ENCODE measurements around the gene SLC38A9.

SLC38A9 gene

DNA sequence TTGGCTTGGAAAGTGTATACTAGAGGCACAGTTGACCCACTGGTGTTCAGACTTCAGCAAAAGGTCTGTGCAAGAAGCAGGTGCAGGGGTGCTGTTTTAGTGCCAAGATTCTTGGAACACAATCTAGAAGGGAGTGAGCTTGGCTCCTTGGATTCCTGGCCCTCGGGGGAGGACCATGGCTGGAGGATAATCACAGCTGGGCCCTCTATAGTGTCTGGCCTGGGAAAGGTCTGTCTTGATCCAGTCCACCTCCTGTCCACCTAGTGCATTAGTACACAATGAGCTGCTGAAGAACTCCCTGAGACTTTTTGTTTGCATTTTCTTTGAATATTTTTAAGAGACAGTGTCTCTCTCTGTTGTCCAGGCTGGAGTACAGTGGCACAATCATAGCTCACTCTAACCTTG lies 126.9 kb downstream of the SLC38A9 start:
- TF ChIP-seq, protein P1, sequence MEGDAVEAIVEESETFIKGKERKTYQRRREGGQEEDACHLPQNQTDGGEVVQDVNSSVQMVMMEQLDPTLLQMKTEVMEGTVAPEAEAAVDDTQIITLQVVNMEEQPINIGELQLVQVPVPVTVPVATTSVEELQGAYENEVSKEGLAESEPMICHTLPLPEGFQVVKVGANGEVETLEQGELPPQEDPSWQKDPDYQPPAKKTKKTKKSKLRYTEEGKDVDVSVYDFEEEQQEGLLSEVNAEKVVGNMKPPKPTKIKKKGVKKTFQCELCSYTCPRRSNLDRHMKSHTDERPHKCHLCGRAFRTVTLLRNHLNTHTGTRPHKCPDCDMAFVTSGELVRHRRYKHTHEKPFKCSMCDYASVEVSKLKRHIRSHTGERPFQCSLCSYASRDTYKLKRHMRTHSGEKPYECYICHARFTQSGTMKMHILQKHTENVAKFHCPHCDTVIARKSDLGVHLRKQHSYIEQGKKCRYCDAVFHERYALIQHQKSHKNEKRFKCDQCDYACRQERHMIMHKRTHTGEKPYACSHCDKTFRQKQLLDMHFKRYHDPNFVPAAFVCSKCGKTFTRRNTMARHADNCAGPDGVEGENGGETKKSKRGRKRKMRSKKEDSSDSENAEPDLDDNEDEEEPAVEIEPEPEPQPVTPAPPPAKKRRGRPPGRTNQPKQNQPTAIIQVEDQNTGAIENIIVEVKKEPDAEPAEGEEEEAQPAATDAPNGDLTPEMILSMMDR (IDR thresholded peaks at IDR 0.05; ENCODE audit: insufficient read depth, missing control alignments), result no peak
- DNase-seq (ENCODE audit: insufficient read length, low spot score) (no peak), FAIRE-seq (no peak)

DNA sequence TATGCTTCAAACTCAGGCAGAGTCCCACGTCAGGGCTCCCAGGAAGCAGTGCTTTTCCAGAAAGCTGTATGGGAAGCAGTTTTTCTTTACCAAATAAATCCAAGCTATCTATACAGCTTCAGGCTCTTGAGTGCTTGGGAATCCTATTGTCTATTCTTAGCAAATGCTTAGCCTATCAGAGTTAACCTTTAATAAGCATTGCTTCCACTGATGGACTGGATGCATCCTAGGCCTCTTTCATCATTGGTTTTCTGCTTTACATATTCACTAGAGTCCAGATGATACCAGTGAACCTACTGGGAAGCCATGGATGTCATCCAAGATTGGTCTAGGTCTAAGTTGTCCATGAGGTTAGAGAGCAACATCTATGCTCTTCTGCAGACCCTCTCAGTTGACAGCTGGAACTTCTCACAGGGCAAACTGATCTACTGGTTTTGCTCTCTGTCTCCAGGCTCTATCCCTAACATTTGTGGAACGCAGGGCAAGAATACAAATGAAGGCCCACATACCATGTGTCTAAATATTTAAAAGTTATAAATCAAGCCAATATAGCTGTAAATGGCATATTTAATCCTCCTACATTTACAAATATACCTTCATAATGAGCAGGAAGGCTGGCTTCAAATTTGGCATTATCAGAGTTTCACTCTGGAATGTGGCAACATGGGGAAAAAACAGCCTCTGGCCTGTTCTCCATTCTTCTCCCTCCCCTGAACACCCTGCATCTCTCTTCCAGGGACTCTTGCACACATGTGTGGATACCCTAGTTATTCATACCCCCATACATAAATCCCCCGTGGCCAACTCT lies 127.5 kb downstream of the SLC38A9 start:
- FAIRE-seq (no peak), DNase-seq (ENCODE audit: insufficient read length, low spot score) (no peak)
- TF ChIP-seq, protein P1 (IDR thresholded peaks at IDR 0.05; ENCODE audit: insufficient read depth, missing control alignments), result no peak

DNA sequence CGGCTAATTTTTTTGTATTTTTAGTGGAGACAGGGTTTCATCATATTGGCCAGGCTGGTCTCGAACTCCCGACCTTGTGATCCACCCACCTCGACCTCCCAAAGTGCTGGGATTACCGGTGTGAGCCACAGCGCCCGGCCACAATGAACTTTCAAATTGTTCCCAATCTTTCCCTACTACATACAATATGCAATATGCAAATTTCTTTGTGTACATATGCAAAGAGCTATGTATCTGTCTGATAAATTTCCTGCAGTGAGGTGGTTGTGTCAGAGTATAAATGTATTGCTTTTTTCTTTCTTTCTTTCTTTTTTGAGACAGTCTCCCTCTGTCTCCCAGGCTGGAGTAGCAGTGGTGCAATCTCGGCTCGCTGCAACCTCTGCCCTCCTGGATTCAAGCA lies 128.5 kb downstream of the SLC38A9 start:
- TF ChIP-seq, protein P1 (IDR thresholded peaks at IDR 0.05; ENCODE audit: insufficient read depth, missing control alignments), result no peak
- DNase-seq (ENCODE audit: insufficient read length, low spot score) (no peak), FAIRE-seq (no peak)

DNA sequence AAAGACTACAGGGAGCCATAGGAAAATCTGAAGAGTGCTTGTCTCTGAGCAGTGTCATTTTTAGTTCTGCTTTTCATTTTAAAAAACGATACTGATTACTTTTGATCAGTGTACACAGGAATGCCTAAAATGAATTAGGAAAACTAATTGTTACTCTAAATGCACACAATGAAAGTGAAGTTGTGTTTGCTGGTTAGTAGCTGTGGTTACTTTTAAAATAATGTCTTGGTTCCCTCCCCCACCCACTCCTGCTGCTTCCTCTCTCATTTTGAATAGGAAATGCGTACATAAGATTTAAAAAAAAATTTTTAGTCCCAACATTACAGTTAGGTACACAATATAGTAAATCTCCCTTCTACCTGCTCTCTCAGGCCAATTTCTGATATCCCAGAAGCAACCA lies 129.9 kb downstream of the SLC38A9 start:
- TF ChIP-seq, protein P1 (IDR thresholded peaks at IDR 0.05; ENCODE audit: insufficient read depth, missing control alignments), result no peak
- no peak for FAIRE-seq

DNA sequence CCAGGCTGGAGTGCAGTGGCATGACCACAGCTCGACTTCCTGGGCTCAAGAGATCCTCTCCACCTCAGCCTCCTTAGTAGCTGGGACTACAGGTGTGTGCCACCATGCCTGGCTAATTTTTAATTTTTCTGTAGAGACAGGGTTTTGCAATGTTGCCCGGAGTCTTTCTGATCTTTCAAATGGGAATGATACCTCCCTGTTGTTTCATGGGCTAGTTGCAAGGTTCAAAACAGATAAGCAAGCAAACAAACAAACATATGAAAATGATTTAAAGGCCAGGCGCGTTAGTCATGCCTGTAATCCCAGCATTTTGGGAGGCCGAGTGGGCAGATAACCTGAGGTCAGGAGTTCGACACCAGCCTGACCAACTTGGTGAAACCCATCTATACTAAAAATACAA lies 132.1 kb downstream of the SLC38A9 start:
- FAIRE-seq (no peak), DNase-seq (ENCODE audit: insufficient read length, low spot score) (no peak)
- TF ChIP-seq, protein P1 (IDR thresholded peaks at IDR 0.05; ENCODE audit: insufficient read depth, missing control alignments), result no peak

More for the DNA sequence above, 129.9 kb downstream of the SLC38A9 start:
- DNase-seq (ENCODE audit: insufficient read length, low spot score), result no peak

DNA sequence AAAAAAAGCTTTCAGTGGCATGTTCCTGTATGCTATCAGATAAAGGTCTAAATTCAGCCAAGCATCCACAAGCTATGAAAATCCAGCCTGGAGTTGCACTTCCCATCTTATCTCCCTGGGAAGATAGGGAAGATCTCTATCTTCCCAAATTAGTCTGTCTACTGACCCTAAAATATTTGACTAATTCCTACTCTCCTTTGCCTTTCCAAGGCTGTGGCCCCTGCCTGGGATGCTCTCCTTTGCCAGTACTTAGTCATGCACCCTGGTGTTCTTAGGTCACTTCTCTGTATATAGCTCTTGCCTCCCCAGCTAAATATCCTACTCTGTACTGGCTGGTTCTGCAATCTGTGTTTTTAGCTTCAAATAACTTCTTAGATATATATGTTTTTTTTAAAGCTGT lies 133.4 kb downstream of the SLC38A9 start:
- no peak for FAIRE-seq
- TF ChIP-seq, protein P1 (IDR thresholded peaks at IDR 0.05; ENCODE audit: insufficient read depth, missing control alignments), result no peak
- no peak for DNase-seq (ENCODE audit: insufficient read length, low spot score)

DNA sequence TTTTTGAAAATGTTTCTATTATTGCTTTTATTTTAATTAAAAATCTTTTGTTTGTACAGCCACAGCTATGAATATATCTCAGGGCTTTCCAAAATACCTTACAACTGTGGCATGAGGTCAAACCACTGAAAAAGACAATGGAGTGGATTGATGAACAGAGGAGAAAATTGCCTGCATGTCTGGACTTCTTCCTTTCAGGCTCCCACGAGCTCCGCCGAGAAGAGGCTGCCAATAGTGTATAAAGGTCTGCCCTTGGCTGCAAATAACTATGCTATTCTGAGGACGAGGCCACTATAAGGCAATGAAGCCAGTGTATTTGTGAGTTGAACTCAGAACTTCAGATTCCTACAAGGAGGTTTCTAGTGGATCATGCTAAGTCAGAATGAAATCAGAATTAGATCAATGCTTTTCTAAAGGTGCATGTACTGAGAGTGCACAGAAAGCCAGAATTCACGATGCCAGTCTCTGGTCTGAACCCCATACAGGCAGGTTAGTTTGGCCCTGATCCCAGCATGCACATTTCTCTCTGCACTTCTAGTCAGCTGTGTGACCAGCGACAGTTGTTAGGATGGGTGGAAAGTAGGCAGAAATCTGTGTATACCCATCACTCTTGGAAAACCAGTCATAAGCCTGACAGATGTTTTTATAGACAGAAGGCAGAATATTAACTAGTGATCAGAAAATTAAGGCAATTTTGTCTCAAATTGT lies 134.6 kb downstream of the SLC38A9 start:
- no peak for FAIRE-seq
- DNase-seq (ENCODE audit: insufficient read length, low spot score), result no peak
- TF ChIP-seq, protein P1 (IDR thresholded peaks at IDR 0.05; ENCODE audit: insufficient read depth, missing control alignments), result no peak

Data from D721Med (cell line).